ENCODE measurements around the gene GTF2F2.

DNA sequence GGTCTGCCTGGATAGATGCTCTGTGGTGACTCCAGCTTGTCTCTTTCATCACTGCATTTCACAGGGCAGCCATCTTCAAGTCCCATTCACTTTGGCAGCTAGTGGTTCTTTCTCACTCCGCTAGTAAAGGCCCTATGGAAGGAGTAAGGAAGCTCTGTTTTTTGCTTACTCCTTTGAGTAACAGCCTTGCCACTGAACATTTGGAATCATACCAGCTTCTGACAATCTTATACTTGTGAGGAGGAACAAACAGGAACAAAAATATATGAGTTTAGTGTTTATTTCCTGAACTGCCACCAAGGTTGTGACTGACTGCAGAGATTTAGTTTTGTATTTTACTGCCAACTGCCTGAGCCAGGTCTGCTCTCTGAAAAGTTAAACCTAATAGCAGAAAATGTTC is 41.9 kb downstream of the GTF2F2 start:
- TF ChIP-seq, protein P1, sequence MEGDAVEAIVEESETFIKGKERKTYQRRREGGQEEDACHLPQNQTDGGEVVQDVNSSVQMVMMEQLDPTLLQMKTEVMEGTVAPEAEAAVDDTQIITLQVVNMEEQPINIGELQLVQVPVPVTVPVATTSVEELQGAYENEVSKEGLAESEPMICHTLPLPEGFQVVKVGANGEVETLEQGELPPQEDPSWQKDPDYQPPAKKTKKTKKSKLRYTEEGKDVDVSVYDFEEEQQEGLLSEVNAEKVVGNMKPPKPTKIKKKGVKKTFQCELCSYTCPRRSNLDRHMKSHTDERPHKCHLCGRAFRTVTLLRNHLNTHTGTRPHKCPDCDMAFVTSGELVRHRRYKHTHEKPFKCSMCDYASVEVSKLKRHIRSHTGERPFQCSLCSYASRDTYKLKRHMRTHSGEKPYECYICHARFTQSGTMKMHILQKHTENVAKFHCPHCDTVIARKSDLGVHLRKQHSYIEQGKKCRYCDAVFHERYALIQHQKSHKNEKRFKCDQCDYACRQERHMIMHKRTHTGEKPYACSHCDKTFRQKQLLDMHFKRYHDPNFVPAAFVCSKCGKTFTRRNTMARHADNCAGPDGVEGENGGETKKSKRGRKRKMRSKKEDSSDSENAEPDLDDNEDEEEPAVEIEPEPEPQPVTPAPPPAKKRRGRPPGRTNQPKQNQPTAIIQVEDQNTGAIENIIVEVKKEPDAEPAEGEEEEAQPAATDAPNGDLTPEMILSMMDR (IDR thresholded peaks at IDR 0.05) = no peak
- TF ChIP-seq POLR2AphosphoS5 (IDR thresholded peaks at IDR 0.05; ENCODE audit: insufficient read depth in 1 of 2, low read depth in 1 of 2) (no peak), POLR2A (IDR thresholded peaks at IDR 0.05) (no peak)
